A549 treated with ZK216348 at 1 μM for 4 hours (cell line): ENCODE measurements around the gene SRP9. TPM values are rescaled to one million over a fixed set of nuclear protein-coding genes. Genes with fewer than 3 reads are reported as not detected.

ENCODE experiments used
- total RNA-seq: library from RNA; stranded (reverse); fragments of 200-300 nt; extraction: Qiagen RNA extraction; gene quantifications from 5 replicates; pipeline ENCODE4 v1.2.3, GENCODE V29; 2022; ENCODE audit warnings: low read depth

Gene SRP9, protein sequence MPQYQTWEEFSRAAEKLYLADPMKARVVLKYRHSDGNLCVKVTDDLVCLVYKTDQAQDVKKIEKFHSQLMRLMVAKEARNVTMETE
- total RNA-seq = 208 to 440 TPM (median 227 TPM) in 5 replicates

DNA sequence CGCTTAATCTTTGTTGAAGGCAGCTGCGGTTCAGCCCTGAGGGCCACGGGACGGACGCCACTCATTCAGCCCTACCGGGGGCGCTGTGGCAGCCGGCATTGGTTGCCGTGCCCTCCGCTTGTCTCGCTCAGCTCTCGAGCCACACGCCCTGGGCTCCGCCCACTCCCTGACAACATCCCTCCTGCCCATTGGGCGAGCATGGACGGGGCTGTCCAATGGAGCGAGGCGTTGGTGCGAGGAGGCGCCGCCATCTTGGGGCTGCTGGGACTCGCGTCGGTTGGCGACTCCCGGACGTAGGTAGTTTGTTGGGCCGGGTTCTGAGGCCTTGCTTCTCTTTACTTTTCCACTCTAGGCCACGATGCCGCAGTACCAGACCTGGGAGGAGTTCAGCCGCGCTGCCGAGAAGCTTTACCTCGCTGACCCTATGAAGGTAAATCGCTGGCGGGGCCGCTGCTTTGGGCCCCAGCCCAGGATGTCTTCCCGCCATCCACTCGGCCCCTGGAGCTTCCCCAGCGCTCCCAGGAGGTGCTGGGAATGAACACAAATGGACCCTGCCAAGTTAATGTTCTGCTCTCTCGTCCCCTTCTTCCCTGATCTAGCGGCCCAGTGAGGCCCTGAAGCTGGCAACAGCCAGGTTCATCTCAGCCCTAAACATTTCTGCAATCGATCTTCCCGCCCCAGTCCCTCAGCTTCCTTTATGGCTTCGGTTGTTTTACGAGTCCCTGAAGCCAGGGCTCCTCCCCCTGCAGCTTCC is at the start of gene SRP9:
SRP9 (plus strand) TSS at position 244 of the 754 bp plus-strand sequence; CDS start at position 359, 115 bp downstream.

GRCh38 chr1:225809842-225810578 is 32.4 kb downstream of the SRP9 start, which contains the start of gene EPHX1:
TSS of gene EPHX1 (plus strand) at chr1:225810124. CDS start at chr1:225828730, 18,606 bp downstream.

Other genes with a start within 250 kb of the SRP9 start
- 58.0 to 98.7 TPM (median 83.0 TPM) in 5 replicates for gene ENAH, start 124.7 kb upstream of the SRP9 start, total RNA-seq
- 198 to 253 TPM (median 220 TPM) in 5 replicates for gene EPHX1, start 32.3 kb downstream of the SRP9 start, total RNA-seq
- 3.1 to 7.8 TPM (median 6.5 TPM) in 5 replicates for gene TMEM63A, start 104.6 kb downstream of the SRP9 start, total RNA-seq
- gene LEFTY1, start 111.3 kb downstream of the SRP9 start, total RNA-seq = 0.49 to 0.76 TPM (median 0.55 TPM) in 5 replicates
- 39.4 to 61.6 TPM (median 55.7 TPM) in 5 replicates for gene PYCR2, start 146.4 kb downstream of the SRP9 start, total RNA-seq
- gene LEFTY2, start 163.4 kb downstream of the SRP9 start, total RNA-seq = not detected in 5 replicates
- 6.4 to 9.6 TPM (median 8.4 TPM) in 5 replicates for gene SDE2, start 221.5 kb downstream of the SRP9 start, total RNA-seq